NCI-H128 (cell line): ENCODE measurements around the gene AMFR.

Experiments used
- DNase-seq: peaks from one replicate; lab custom pipeline; 2025; ENCODE audit not compliant: unreplicated experiment; lab: John Stamatoyannopoulos, UW

The AMFR gene

DNA sequence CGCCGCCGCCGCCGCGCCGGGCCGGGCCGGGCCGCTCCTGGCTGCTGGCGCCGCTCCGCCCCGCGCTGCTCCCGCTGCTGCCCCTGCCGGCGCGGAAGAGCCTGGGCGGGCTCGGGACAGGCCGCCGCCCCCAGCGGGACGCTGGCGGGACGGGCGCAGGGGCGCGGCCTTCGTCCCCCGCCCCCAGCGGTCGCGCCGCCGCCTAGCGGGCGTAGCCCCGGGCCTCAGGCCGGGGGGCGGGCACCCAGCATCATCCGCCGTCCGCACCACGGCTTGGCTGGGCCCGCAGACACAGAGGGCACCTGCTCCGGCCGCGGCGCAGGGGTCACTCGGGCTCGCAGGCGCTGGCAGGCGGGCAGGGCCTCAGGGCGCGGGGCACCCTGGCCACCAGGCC lies at the start of gene AMFR:
Gene AMFR (minus strand): TSS at position 107 of the 394 bp plus-strand sequence. CDS start 218 bp downstream, outside the sequence.
- DNase-seq: no peak

- DNase-seq: no peak
These were observed 45.3 kb upstream of the AMFR start for GRCh38 chr16:56470666-56471065.

DNA sequence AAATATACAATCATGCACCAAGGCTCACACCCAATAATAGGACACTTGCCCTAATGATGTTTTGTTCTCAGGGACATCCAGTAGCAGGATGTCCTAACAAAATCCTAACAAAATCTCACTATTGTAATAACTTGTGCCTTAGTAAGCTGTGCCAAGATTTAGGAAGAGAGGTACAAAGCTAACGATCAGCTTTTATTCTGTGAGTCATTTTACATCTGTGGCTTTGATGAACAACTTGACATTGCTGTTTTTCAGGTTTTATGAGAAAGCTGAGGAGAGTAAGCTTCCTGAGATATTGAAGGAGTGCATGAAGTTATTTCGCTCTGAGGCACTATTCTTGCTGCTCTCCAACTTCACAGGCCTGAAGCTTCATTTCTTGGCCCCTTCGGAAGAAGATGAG lies 44.9 kb upstream of the AMFR start:
- no peak for DNase-seq

DNA sequence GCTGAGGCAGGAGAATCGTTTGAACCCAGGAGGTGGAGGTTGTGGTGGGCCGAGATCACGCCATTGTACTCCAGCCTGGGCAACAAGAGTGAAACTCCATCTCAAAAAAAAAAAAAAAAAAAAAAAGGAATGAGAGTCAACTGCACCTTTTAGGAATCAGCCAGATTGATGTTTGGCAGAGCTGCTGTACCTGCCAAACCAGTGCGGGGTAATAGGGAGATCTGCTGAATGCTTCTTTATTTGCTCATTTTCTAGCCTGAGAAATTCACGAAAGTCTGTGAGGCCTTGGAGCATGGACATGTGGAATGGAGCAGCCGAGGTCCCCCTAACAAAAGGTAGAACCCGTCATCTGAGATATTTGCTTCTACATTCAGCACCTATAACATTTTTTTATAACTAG lies 44.4 kb upstream of the AMFR start:
- no peak for DNase-seq

GRCh38 chr16:56468800-56469199 lies 43.5 kb upstream of the AMFR start:
- no peak for DNase-seq

- DNase-seq: no peak
These were observed 41.0 kb upstream of the AMFR start for GRCh38 chr16:56466344-56466743.

DNA sequence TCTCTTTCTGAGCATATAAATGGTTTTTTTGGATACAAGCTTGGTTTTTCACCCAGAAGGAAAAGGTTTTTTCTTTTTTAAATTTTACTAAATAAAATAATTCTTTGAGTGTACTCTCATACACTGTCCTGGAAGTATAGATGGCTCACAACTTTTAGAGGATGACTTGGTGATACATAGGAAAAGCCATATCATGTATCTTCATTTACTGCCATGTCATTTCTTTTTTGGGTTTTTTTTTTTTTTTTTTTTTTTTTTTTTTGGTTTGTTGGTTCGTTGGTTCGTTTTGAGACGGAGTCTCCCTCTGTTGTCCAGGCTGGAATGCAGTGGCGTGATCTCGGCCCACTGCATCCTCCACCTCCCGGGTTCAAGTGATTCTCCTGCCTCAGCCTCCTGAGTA lies 37.8 kb upstream of the AMFR start:
- DNase-seq: no peak

DNA sequence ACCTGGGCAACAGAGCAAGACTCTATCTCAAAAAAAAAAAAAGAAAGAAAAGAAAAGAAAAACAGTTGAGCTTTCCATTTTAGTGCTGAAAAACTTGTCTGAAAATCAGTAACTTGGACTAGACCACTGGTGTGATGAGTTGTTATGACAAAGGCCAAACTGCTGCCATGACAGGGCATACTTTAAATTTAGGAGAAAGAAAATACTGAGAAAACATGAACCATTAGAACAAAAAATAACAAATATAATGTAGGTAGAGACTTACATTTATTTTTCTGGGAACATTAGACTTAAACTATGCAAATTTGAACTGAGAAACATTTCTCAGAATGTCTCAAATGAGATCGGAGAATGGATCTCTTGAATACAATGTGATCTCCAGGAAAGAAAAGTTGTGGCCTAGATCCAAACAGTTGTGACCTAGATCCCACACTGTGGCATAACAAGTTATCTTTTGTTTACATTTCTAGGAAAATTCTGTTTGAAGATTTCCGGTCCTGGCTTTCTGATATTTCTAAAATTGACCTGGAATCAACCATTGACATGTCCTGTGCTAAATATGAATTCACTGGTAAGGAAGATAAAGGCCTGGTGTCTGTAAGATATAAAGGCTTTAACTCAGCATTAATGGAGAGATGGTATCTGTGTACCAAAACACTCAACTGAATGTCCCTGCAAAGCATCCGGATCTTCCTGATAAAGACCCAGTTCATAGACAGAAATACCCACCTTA lies 36.9 kb upstream of the AMFR start:
- no peak for DNase-seq

GRCh38 chr16:56460101-56460500 lies 34.8 kb upstream of the AMFR start:
- DNase-seq: no peak

GRCh38 chr16:56457927-56458470 lies 32.7 kb upstream of the AMFR start:
- no peak for DNase-seq

DNA sequence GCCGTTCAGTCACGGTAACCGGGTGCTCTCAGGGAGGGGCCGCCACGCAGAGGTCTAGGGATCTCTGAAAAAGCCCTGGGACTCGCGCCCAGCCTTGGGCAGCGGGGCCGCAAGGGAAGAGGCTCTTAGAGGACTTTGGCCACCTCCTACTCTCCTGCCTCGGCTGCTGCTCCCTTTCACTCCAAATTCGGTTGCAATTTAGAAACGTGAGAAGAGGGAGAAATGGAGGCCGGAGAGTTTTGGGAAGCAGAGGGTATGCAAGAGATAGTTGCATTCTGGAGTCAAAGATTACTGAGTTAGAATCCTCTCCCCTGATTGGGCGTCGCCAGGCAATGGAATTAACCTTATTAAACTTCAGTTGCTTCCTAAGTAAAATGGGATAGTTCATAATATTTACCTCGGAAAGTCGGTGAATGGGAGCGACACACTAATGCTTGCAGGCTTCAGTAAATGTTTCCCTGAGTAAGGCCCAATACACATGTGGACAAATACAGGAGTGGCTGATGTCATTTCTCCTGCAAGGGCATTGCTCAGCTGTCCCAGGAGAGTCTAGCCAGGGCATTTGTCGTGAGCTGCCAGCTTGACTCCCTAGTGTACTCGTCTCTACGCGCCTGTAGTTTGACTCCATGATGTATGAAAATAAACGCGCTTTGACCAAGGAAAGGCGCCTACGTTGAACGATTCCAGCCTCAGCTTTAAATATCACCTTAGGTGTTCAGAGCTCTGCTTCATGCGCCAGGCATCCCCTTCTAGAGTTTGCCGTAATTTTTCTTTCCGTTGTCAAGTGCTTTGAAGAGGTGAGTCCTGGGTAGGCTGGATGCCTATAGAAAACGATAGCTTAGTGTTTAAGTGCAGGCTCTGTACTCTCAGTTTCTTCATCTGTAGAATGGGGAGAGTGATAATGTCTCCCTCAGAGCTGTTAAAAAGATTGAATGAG lies 26.7 kb upstream of the AMFR start:
- no peak for DNase-seq

GRCh38 chr16:56450986-56451752 lies 25.8 kb upstream of the AMFR start, which contains the start of the genes NUDT21 and OGFOD1:
NUDT21 (minus strand) TSS chr16:56451332; CDS start chr16:56451202, 130 bp downstream.
OGFOD1 (plus strand) TSS chr16:56451554; CDS start chr16:56451613, 59 bp downstream.
- DNase-seq: peak; percentile 87

DNA sequence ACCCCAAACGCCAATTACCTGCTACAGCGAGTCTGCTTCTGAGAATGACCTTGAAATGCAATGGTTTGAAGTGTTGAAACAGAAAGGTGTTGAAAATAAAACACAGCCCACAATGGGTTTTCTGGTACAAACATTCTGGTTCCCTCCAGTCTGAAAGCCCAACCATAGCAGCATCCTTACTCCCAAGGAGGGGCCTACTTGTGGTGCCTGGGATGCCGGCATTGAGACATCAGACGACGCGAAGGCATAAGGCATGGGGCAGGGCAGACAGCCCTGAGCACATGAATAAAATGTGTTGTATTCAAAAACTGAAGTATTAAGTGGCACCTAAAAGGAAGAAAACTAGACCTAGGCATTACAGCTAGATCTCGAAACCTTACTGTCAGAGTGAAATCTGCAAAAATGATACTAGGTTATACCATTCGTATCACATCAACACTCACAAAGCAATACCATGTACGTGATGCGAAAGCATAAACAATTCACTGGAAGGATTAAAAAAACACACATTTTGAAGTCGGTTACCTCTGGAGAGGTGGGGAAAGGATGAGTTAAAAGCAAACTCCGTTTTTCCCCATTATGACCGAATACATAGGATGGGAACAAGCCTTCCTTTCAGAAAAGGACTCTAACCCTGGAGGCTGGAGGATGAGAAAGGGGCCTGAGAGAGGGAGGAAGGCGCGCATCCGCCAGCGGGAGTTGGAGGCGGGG lies 25.1 kb upstream of the AMFR start:
- no peak for DNase-seq

DNA sequence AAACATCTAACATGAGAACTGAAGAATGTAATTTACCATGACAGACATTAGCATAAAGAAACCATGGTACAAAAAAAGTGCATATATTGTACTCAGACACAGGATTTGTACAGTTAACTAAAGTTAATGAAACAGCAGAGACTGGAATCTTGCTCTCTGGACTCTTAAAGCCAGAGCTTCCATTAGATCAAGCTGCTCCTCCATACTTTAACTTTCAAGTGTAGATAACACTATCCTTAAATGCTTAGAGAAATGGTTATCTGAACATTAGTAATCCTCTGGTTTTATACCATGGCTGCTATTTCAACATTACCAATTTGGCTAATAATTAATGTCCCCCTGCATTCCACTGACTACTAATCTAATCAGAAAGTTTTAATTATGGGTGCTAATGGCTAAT lies 22.7 kb upstream of the AMFR start:
- no peak for DNase-seq

GRCh38 chr16:56447286-56447685 lies 21.9 kb upstream of the AMFR start:
- no peak for DNase-seq

DNA sequence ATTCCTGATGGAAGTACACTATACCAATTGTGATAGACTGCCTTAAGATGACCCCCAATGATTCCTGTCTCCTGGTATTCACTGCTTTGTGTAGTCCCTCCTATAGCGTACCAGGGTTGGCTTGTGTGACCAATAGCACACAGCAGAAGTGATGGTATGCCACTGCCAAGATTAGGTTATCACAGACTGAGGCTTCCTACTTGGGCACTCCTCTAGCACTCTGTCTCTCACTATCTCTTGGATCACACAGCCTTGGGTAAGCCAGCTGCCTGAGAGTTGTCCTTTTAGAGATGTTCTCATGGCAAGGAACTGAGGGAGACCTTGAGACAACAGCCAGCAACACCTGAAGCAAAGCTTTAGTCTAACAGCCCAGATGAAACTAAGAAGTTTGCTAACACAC lies 12.7 kb upstream of the AMFR start:
- no peak for DNase-seq

DNA sequence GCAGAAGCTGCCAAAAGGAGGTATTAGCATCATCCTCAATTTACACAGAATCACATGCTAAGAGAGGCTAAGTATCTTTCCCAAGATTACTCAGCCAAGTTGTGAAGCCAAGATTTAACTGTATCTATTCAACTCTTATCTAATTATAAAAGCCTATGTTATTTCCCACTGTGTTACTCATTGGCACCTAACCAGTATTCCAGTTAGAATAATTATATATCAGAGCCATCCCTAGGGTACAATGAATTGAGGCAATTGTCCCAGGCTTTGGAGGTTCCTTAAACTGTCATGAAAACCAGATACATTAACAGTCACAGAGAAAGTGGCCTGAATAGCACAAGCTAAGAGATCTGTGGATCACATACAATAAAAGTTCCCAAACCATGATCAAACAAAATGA lies 10.9 kb upstream of the AMFR start:
- no peak for DNase-seq

DNA sequence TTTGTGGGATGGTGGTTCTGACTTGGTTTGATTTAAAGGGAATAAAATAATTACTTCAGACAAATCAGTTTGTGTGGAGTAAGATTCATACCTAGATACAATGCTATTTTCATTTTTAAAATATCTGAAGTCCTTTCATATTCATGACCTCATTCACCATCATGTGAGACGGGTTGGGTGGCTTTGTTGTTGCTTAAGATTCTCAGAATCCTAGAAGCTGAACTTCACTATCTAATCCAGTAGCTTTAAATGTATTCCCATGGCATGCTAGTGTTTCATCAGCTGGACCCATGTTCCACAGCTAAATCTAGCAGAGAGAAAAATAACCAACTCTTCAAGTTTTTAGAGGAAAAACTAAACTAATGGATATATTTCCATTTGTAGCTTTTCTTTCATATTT lies 2.7 kb upstream of the AMFR start:
- DNase-seq: no peak

DNA sequence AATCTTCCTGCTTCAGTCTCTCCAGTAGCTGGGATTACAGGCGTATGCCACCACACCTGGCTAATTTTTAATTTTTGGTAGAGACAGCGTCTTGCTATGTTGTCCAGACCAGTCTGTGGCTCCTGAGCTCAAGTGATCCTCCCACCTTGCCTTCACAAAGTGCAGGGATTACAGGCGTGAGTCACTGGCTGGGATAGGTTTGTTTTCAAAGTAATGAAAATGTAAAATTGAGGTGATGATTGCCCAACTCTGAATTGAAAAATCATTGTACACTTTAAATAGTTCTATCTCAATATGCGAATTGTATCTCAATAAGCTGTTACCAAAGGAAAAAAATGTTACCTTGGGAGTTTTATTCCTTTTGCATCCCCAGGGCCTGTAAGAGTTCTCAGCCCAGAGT lies 1.2 kb upstream of the AMFR start:
- no peak for DNase-seq

DNA sequence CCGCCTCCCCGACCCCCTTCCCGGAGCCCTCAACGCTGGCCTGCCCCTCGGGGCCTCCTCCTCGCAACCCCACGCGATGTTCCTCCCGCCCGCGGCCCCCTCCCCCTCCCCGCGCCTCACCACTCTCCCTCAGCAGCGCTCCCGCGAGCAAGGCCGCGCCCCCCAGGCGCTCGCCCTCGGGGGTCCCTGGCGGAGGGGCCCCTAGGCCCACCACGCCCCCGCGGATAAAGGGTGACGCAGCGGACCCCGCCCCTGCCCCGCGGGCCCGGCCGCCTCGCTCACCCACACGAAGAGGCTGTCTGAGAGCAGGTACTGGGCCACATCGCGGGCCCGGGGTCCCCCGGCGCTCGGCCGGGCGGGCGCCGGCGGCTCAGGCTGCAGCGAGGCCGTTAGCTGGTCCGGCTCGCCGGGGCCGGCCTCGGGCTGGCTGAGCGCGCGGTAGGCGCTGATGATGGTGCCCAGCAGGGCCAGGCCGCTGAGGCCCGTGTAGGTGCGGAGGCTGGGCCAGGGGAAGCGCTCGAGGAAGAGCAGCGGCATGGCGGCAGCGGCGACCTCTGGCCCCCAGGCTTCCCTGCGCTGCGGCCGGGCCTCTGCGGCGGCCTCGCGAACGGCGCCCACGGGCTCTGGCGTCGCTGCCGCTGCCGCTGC lies 430 bp downstream of the AMFR start:
- no peak for DNase-seq
